Activated T-helper 9 cell treated with anti-CD3 and anti-CD28 coated beads, Interleukin-2, amount 50 U/mL, for 16 hours (primary cell): ENCODE data around the gene NRXN3.
"Not testable (repeated sequence)": the region's sequence is repeated elsewhere in the genome, so short reads cannot be mapped to it uniquely, and the experiment has no call there.

Experiments used
- DNase-seq: peaks from one replicate; pipeline ENCODE4 v3.0.0-alpha.2; 2020; ENCODE audit warnings: low read depth

NRXN3 gene

GRCh38 chr14:79074510-79074909 is 904.3 kb downstream of the NRXN3 start:
- no peak for DNase-seq

- DNase-seq, result no peak
Observed at GRCh38 chr14:79076428-79076827, 906.3 kb downstream of the NRXN3 start.

- no peak for DNase-seq
Observed at GRCh38 chr14:79077096-79077495, 906.9 kb downstream of the NRXN3 start.

- DNase-seq, result no peak
Observed at GRCh38 chr14:79080040-79080439, 909.9 kb downstream of the NRXN3 start.

- no peak for DNase-seq
Observed at GRCh38 chr14:79082883-79083282, 912.7 kb downstream of the NRXN3 start.

GRCh38 chr14:79083356-79083755 is 913.2 kb downstream of the NRXN3 start:
- DNase-seq, result no peak

- no peak for DNase-seq
Observed at GRCh38 chr14:79084861-79085260, 914.7 kb downstream of the NRXN3 start.

GRCh38 chr14:79089576-79089975 is 919.4 kb downstream of the NRXN3 start:
- DNase-seq, result no peak

- DNase-seq, result no peak
Observed at GRCh38 chr14:79090641-79091180, 920.5 kb downstream of the NRXN3 start.

GRCh38 chr14:79091381-79091963 is 921.3 kb downstream of the NRXN3 start:
- no peak for DNase-seq

- DNase-seq, result no peak
Observed at GRCh38 chr14:79093531-79093930, 923.4 kb downstream of the NRXN3 start.

GRCh38 chr14:79094951-79095350 is 924.8 kb downstream of the NRXN3 start:
- DNase-seq, result no peak

GRCh38 chr14:79096811-79097210 is 926.6 kb downstream of the NRXN3 start:
- DNase-seq, result no peak

GRCh38 chr14:79098324-79098723 is 928.2 kb downstream of the NRXN3 start:
- no peak for DNase-seq

- no peak for DNase-seq
Observed at GRCh38 chr14:79100578-79100977, 930.4 kb downstream of the NRXN3 start.

GRCh38 chr14:79101388-79101787 is 931.2 kb downstream of the NRXN3 start:
- no peak for DNase-seq

- no peak for DNase-seq
Observed at GRCh38 chr14:79103764-79104163, 933.6 kb downstream of the NRXN3 start.

- DNase-seq, result not testable (repeated sequence)
Observed at GRCh38 chr14:79110564-79110963, 940.4 kb downstream of the NRXN3 start.

- DNase-seq, result no peak
Observed at GRCh38 chr14:79111987-79112501, 941.9 kb downstream of the NRXN3 start.

- no peak for DNase-seq
Observed at GRCh38 chr14:79117561-79117960, 947.4 kb downstream of the NRXN3 start.

- no peak for DNase-seq
Observed at GRCh38 chr14:79118291-79118690, 948.1 kb downstream of the NRXN3 start.

GRCh38 chr14:79134361-79134760 is 964.2 kb downstream of the NRXN3 start:
- no peak for DNase-seq

- no peak for DNase-seq
Observed at GRCh38 chr14:79136071-79137044, 966.2 kb downstream of the NRXN3 start.
